ENCODE data around the gene CECR2. TPM values are rescaled to one million over a fixed set of nuclear protein-coding genes. Genes with fewer than 3 reads are reported as not detected.

CECR2 gene
- total and polyA plus RNA-seq, 2 of the 8 experiments (the other 6 are each of a cell fraction or from before 2014, with no cell fraction given) = 18.3 to 123 TPM

GRCh38 chr22:17554814-17555213, 185.6 kb downstream of the CECR2 start (continued):
- TF ChIP-seq CHD7 (IDR thresholded peaks at IDR 0.05; ENCODE audit: insufficient replicate concordance, low read length) = no peak
- no peak for TF ChIP-seq E2F6 (IDR thresholded peaks at IDR 0.05)
- no peak for TF ChIP-seq CHD1 (IDR thresholded peaks at IDR 0.05; ENCODE audit: low read depth, low read length)
- TF ChIP-seq EGR1 (IDR thresholded peaks at IDR 0.05; ENCODE audit: borderline replicate concordance, low read depth, low read length) = no peak
- no peak for TF ChIP-seq JUN (IDR thresholded peaks at IDR 0.05; ENCODE audit: low read depth, low read length)
- no peak for TF ChIP-seq EZH2 (IDR thresholded peaks at IDR 0.05; ENCODE audit: low read depth, low read length, severe bottlenecking)
- TF ChIP-seq MAX (IDR thresholded peaks at IDR 0.05) = no peak
